ENCODE measurements around the gene AUNIP.

The AUNIP gene, protein sequence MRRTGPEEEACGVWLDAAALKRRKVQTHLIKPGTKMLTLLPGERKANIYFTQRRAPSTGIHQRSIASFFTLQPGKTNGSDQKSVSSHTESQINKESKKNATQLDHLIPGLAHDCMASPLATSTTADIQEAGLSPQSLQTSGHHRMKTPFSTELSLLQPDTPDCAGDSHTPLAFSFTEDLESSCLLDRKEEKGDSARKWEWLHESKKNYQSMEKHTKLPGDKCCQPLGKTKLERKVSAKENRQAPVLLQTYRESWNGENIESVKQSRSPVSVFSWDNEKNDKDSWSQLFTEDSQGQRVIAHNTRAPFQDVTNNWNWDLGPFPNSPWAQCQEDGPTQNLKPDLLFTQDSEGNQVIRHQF

DNA sequence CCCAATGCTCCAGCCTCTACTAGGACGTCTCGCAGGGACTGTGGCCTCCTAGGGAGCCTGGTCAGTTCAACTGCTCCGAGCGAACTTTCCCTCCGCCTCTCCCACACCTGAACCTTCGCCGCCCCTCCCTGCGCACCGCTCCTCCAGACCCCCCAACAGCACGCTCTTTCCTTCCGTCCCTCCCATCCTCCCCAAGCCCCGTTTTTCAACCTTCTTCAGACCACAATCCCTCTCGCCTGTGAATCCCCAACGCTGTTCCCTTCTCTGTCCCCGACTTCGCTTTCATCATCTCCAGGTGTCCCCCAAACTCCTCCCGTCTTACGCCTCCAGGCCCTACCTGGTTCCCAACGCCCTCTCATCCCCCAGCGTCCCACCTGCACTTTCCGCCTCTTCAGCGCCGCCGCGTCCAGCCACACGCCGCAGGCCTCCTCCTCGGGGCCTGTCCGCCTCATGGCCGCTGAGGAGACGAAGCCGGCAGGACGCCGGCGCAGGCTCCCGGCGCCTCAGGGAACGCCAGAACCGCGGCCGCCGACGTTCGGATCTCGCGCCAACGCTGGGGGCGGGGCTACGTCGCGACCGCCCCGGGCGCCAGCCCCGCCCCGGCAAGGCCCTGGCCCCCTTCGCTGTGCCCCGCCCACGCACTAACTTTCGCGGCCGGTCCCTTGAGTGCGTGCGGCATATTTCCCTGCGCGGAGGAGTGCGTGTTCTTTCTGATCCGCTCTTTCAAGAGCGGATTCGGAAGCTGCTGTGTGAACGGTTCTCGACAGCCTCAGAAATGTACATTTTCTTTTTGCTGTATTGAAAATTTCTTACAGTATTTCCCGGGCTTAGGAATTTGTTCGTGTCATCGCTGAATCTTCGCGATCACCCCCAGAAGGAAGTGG is at the start of gene AUNIP:
Gene AUNIP (minus strand): TSS at position 552 of the 884 bp plus-strand sequence. CDS start 100 bp downstream, at position 452.
- peak; percentile 69 for DNase-seq

DNA sequence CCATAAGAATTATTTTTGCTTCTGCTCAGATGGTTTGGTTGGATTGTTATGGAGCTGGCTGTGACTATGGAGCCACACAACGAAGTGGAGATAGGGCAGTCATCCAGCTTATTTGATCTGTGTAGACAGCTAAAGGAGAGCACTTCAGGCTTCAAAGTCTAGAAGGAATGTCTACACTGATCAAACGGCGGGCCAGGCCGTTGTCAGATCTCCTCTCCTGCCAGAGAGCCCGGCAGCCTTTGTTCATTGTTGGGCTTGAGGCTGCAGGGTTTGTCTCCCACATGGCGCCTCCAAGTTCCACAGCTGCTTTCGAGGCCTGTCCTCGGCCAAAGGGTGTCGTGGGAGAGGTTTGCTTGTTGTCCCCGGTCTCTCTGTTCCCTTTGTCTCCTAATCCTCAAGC is 49.8 kb upstream of the AUNIP start:
- no peak for DNase-seq

DNA sequence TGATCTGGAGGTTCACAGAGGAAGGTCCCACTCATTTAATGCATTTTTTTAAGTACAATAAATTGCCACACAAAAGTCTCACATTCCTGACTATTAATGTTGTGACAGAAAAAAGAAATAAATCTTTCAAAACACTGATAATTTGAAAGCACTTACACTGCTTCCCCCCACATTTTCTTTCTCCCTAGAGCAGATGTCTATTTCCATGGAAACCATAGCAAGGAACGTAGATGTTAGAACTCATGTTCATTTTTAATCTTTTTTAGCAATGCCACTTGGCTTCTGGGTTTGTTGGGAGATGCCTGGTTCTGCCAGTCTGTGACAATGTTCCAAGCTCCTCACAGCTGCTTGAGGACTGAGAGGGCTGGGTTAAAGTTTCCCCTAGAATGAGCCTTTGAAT is 48.9 kb upstream of the AUNIP start:
- no peak for DNase-seq

DNA sequence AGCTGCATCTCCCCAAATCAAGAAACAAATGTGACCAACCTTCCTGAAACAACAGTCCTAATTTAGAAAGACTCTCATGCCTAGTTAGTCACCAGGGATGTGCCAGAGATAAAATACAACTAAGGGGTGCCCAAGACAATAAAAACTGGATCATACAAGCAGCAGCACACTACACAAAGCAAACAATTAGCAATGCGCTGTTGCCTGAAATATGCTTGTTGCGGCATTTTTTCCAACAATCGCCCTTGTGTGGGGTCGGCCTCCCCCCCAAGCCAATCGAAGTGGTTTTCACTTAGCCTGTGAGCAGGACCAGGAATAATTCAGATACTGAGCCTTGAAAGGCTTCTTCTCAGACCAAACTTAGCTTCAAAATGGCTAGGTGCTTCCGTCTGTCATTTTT is 48.3 kb upstream of the AUNIP start:
- no peak for DNase-seq

- no peak for DNase-seq
These were observed 47.5 kb upstream of the AUNIP start for GRCh38 chr1:25906644-25907300.

DNA sequence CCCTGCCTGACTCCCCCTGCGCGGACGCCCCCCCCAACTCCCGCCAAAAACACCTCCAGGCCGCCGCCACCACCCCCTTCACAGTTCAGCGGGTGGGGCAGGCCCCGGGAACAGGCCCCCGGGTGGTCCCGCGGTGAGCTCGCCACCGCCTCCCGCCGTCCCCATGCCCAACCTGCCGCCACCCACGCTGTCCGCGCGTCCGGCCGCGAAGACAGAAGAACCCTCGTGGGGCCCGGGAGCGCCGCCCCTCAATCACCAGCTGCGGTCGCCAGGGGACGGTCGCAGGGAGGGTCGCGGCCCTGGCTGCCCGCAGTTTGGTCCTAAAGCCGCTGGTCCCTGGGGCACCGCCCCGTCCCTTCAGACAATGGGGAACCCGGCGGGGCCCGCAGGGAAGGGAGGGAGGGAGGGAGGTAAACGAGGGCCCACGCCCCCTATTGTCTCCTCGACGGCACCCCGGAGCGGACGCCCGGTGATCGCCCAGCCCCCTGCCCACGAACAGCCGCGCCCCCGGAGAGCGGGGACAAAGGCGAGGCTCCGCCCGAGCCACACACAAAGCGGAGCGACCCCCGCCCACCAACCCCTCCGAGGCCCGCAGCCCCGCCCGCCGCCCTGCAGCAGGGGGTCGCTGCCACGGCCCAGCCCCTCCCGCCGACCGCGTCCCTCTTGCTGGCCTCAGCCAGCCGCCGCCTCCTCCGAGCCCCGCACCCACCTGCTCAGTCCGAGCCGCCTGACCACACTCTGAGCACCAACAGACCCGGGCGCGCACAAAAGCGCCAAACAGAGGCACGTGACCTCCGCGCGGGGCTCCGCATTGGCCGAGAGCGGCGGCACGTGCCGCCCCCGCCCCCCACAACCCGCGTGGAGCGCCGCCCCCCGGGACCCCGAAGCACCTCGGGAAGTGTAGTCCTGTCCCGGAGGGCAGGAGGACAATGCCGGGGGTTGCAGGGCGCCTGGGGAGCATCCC is 46.7 kb upstream of the AUNIP start, which contains the start of gene STMN1:
Gene STMN1 (minus strand): TSS at position 740 of the 964 bp plus-strand sequence. CDS start 1,743 bp downstream, outside the sequence.
- DNase-seq, result peak; percentile 17

GRCh38 chr1:25904943-25905679 is 45.9 kb upstream of the AUNIP start:
- peak; percentile 70 for DNase-seq

- no peak for DNase-seq
These were observed 44.7 kb upstream of the AUNIP start for GRCh38 chr1:25903986-25904385.

DNA sequence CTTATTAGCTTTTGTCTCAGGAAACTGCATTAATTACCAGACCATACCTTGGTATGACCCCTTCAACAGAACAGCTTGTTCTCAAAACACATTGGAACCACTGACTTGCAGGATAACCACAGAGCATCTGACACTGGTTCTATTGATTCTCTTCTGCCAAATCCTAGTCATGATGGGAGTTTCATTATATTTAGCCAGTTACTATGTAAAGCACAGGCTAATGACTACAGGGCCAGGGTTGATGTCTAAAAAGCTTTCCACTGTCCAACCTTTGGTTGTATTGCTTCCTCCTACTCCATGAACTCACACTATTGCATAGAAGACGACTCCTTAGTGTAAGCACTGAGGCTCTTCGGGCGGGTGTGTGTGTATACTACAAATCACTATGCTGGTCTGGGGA is 43.2 kb upstream of the AUNIP start:
- no peak for DNase-seq

DNA sequence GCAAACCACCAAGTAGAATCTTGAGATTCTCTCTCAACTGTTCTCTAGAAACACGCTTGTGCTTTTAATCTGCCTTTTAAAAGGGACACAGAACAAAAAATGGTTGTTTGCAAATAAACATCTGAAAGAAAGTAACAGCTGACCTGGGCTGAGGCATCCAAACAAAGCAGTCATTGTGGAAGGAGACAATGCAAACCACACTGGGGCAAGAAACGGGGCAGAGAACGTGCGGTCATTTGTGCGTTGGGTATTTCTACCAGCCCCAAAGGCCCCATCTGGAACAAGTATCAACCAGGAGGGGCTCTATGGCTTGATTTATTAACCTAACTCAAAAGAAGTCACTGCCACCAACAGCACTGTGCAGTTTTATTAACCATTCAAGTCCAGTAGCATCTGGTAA is 41.0 kb upstream of the AUNIP start:
- DNase-seq, result no peak

- DNase-seq, result no peak
These were observed 40.5 kb upstream of the AUNIP start for GRCh38 chr1:25899792-25900191.

- no peak for DNase-seq
These were observed 39.2 kb upstream of the AUNIP start for GRCh38 chr1:25898223-25899015.

- DNase-seq, result no peak
These were observed 38.5 kb upstream of the AUNIP start for GRCh38 chr1:25897754-25898153.

GRCh38 chr1:25896266-25896665 is 37.0 kb upstream of the AUNIP start:
- no peak for DNase-seq

- DNase-seq, result peak; percentile 65
These were observed 36.2 kb upstream of the AUNIP start for GRCh38 chr1:25895365-25895990.

- DNase-seq, result no peak
These were observed 33.9 kb upstream of the AUNIP start for GRCh38 chr1:25893116-25893515.

GRCh38 chr1:25891606-25892005 is 32.3 kb upstream of the AUNIP start:
- no peak for DNase-seq

DNA sequence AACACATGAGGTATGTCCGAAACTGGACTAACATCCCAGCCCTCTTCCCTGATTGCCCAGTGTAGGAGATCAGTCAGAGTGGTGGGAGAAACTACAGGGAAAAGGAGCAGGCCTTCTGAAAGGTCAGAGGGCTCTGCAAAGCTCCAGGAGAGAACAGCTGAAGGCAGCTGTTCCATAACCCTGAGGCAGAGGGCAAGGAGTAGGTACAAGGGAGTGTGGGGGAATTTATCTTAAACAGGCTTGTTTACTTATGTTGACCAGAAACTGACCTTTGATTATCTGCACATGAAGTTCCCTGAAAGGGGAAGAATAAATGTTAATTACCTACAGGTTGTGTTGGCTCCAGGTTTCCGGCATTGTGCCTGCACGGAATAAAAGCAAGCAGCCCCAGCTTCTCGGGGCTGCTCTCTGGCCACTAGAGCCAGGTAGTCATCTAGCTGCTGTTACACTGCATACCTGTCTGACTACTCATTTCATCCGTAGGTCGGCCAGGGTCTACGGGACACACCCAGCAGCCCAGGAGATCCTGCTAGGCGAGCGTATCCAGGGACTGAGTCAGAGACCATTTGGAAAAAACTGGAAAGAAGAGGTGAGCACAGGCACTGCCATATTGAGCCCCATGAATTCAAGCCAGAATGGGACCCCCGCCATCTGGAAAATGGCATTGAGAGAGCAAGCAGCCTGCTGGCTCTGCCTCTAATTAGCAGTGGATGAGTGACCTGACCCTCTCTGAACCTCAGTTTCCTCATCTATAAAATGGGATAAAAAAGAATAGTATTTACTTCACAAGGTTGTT is 31.2 kb upstream of the AUNIP start:
- no peak for DNase-seq

DNA sequence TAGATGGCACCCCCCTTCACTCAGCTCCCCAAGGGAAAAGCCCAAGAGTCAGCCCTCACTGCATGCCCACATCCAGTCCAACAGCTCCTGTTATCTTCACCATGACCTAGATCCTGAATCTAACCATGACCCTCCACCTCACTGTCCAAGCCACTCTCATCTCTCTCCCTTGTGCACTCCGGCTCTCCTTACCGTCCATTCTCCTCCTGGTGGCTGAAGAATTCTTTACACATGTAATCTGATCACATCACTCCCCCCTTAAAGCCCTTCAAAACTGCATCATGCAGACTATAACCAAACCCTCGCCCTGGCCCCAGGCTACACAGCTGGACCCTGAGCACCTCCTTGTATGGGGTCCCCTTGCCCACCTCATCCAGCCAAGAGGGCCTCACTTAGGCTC is 30.2 kb upstream of the AUNIP start:
- no peak for DNase-seq

Measured in GOT3 (cell line).